ENCODE data around the gene LIN54. TPM values are rescaled to one million over a fixed set of nuclear protein-coding genes. Genes with fewer than 3 reads are reported as not detected.

The LIN54 gene
- total RNA-seq, 3 donors from 2014 or later = 9.8 to 14.0 (median 11.7) TPM

- DNase-seq (ENCODE audit: low spot score in 2 of 2) = no peak
- Histone ChIP-seq H3K4me1 (no peaks in the 10 kb centered on the region), H3K4me3 (no peak overlapping the region), H3K9me3 (no peaks in the 10 kb centered on the region), H3K27ac (no peak overlapping the region), H3K36me3 (no peaks in the 10 kb centered on the region), H3K27me3 (no peaks in the 10 kb centered on the region)
- TF ChIP-seq POLR2AphosphoS5 (IDR thresholded peaks at IDR 0.05) = no peak
- no peak for TF ChIP-seq POLR2A (IDR thresholded peaks at IDR 0.05)
- TF ChIP-seq CTCF (IDR thresholded peaks at IDR 0.05) = no peak
- intact Hi-C loops (cut with DNase I; ENCODE audit: low total_unique reads) = no loop called here
These were observed 44.9 kb downstream of the LIN54 start for GRCh38 chr4:82965763-82966162.

GRCh38 chr4:82957045-82957444, 53.6 kb downstream of the LIN54 start:
- no peak for DNase-seq (ENCODE audit: low spot score in 2 of 2)
- no peaks in the 10 kb centered on the region for H3K4me1 ChIP-seq
- intact Hi-C loops (cut with DNase I; ENCODE audit: low total_unique reads) = no loop called here
- TF ChIP-seq CTCF (IDR thresholded peaks at IDR 0.05) (no peak), POLR2A (IDR thresholded peaks at IDR 0.05) (no peak), POLR2AphosphoS5 (IDR thresholded peaks at IDR 0.05) (no peak)
- no peaks in the 10 kb centered on the region for H3K36me3 ChIP-seq
- no peaks in the 10 kb centered on the region for H3K9me3 ChIP-seq
- H3K4me3 ChIP-seq = no peak overlapping the region
- no peak overlapping the region for H3K27ac ChIP-seq
- H3K27me3 ChIP-seq = no peaks in the 10 kb centered on the region

- Histone ChIP-seq H3K9me3 (no peaks in the 10 kb centered on the region), H3K4me1 (no peaks in the 10 kb centered on the region), H3K36me3 (no peaks in the 10 kb centered on the region), H3K27ac (no peak overlapping the region), H3K27me3 (no peaks in the 10 kb centered on the region), H3K4me3 (no peak overlapping the region)
- no peak for TF ChIP-seq POLR2AphosphoS5 (IDR thresholded peaks at IDR 0.05)
- TF ChIP-seq POLR2A (IDR thresholded peaks at IDR 0.05) = no peak
- TF ChIP-seq CTCF (IDR thresholded peaks at IDR 0.05) = no peak
- no peak for DNase-seq (ENCODE audit: low spot score in 2 of 2)
- intact Hi-C loops (cut with DNase I; ENCODE audit: low total_unique reads) = no loop called here
These were observed 56.4 kb downstream of the LIN54 start for GRCh38 chr4:82954212-82954611.

- no peaks in the 10 kb centered on the region for H3K4me1 ChIP-seq
- TF ChIP-seq POLR2A (IDR thresholded peaks at IDR 0.05) (no peak), CTCF (IDR thresholded peaks at IDR 0.05) (no peak), POLR2AphosphoS5 (IDR thresholded peaks at IDR 0.05) (no peak)
- H3K36me3 ChIP-seq = no peaks in the 10 kb centered on the region
- no peak for DNase-seq (ENCODE audit: low spot score in 2 of 2)
- no peak overlapping the region for H3K27ac ChIP-seq
- H3K4me3 ChIP-seq = no peak overlapping the region
- H3K27me3 ChIP-seq = no peaks in the 10 kb centered on the region
- H3K9me3 ChIP-seq = no peaks in the 10 kb centered on the region
- intact Hi-C loops (cut with DNase I; ENCODE audit: low total_unique reads) = no loop called here
These were observed 59.4 kb downstream of the LIN54 start for GRCh38 chr4:82951196-82951595.

GRCh38 chr4:82948647-82949204, 61.9 kb downstream of the LIN54 start:
- intact Hi-C loops (cut with DNase I; ENCODE audit: low total_unique reads) = no loop called here
- H3K9me3 ChIP-seq = no peaks in the 10 kb centered on the region
- TF ChIP-seq POLR2AphosphoS5 (IDR thresholded peaks at IDR 0.05) = no peak
- TF ChIP-seq CTCF (IDR thresholded peaks at IDR 0.05) = no peak
- no peak for TF ChIP-seq POLR2A (IDR thresholded peaks at IDR 0.05)
- H3K4me3 ChIP-seq = no peak overlapping the region
- H3K36me3 ChIP-seq = no peaks in the 10 kb centered on the region
- DNase-seq (ENCODE audit: low spot score in 2 of 2) = no peak
- H3K27me3 ChIP-seq = no peaks in the 10 kb centered on the region
- H3K27ac ChIP-seq = no peak overlapping the region
- no peaks in the 10 kb centered on the region for H3K4me1 ChIP-seq
